Suprapubic skin (tissue), 4 donors: Measurements from ENCODE around the gene TUBA4A. TPM values are rescaled to one million over a fixed set of nuclear protein-coding genes. Genes with fewer than 3 reads are reported as not detected.

Experiments used
- DNase-seq, 2 donors: peaks; one replicate each; pipeline ENCODE4 v3.0.0-alpha.2; 2019; ENCODE audit warnings: low spot score in 2 of 2
- H3K27ac ChIP-seq: fragments of 200-600 bp; sonication (generic); one replicate; pipeline ENCODE4 v1.5.1; 2019
- H3K27me3 ChIP-seq: fragments of 200-600 bp; sonication (generic); one replicate; pipeline ENCODE4 v1.5.1; 2019
- H3K36me3 ChIP-seq: fragments of 200-600 bp; sonication (generic); one replicate; pipeline ENCODE4 v1.5.1; 2019
- H3K4me1 ChIP-seq: fragments of 200-600 bp; sonication (generic); one replicate; pipeline ENCODE4 v1.5.1; 2019
- H3K4me3 ChIP-seq: fragments of 200-600 bp; sonication (generic); one replicate; pipeline ENCODE4 v1.5.1; 2019; ENCODE audit warnings: mild to moderate bottlenecking
- H3K9me3 ChIP-seq: fragments of 200-600 bp; sonication (generic); one replicate; pipeline ENCODE4 v1.5.1; 2019
- CTCF ChIP-seq, 2 donors: fragments of 200-600 bp in 1 of 2; fragments of 450-650 bp in 1 of 2; sonication (generic) in 1 of 2; IDR thresholded peaks; one replicate each; pipeline ENCODE4 v1.5.1; 2016 to 2019; ENCODE audit warnings: antibody characterized with exemption in 2 of 2, mild to moderate bottlenecking in 1 of 2, moderate library complexity in 1 of 2
- EP300 ChIP-seq: sonication (generic); formaldehyde crosslinking; IDR thresholded peaks from one replicate; pipeline ENCODE4 v1.6.1; 2017; ENCODE audit warnings: antibody characterized with exemption
- POLR2A ChIP-seq, 2 donors: fragments of 450-650 bp; IDR thresholded peaks; one replicate each; pipeline ENCODE4 v1.6.1; 2017; ENCODE audit warnings: antibody characterized with exemption in 2 of 2, mild to moderate bottlenecking in 2 of 2, moderate library complexity in 2 of 2
- POLR2AphosphoS5 ChIP-seq, 3 donors: sonication (generic); formaldehyde crosslinking; IDR thresholded peaks; one replicate each; pipeline ENCODE4 v1.6.1; 2017; ENCODE audit warnings: antibody characterized with exemption in 3 of 3
- WGBS: methylation state at CpG from one replicate; pipeline ENCODE4 v1.1.5; 2018; 5-methylcytosine and 5-hydroxymethylcytosine counted together
- total RNA-seq, 4 donors: library from RNA; depleted of rRNA; stranded (reverse); fragments of >200 nt; gene quantifications; one replicate each; pipeline ENCODE4 v1.1.0, GENCODE V29; 2016

Gene TUBA4A
- total RNA-seq, 4 donors from 2014 or later, result 194 to 530 (median 394) TPM

DNA sequence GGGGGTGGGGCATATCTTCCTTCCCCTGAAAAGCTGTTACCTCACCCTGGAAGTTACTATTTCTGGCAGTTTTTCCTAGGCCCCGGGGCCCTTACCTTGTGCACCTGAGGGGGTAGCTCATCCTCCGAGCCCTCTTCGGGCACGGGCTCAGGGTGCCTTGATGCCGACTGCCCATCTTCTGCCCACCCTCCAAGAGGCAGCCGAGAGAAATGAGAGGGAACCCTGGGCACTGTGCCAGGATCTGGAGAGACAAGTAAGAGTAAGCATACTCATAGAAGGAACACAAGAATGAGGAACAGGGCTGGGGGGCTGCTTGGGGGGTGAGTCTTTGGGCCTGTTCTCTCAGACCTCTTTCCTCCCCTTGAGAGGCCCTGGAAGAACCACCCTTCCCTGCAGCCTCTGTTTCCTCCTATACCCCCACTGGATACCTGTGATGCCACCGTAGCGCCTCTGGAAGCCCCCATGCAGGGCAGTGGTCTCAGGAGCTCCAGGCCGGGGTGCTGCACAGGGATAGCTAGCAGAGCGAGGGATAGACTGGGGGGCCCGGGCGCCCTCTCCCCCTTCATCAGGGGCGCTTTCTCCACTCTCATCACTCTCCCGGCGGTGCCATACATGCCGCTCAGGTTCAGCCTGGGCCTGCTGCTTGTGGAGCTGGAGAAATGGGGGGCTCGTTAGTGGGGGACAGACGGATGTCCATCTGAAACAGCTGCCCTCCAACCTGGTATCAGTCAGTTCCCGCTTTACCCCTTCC is 32.9 kb downstream of the TUBA4A start:
- H3K36me3 ChIP-seq, result peaks cover 66% of the 10 kb centered on the region
- DNase-seq, result peak in 1 of 2 donors; percentile 72
- no peaks in the 10 kb centered on the region for H3K9me3 ChIP-seq
- no peaks in the 10 kb centered on the region for H3K27me3 ChIP-seq
- TF ChIP-seq EP300 (no peak), POLR2A (IDR thresholded peaks at IDR 0.05) (no peak), POLR2AphosphoS5 (IDR thresholded peaks at IDR 0.05) (no peak), CTCF (IDR thresholded peaks at IDR 0.05) (no peak)
- H3K4me3 ChIP-seq, result no peak overlapping the region
- peaks cover 35% of the 10 kb centered on the region for H3K4me1 ChIP-seq
- no peak overlapping the region for H3K27ac ChIP-seq
- 89% methylated on average over 16 of the region's 19 CpGs for WGBS

DNA sequence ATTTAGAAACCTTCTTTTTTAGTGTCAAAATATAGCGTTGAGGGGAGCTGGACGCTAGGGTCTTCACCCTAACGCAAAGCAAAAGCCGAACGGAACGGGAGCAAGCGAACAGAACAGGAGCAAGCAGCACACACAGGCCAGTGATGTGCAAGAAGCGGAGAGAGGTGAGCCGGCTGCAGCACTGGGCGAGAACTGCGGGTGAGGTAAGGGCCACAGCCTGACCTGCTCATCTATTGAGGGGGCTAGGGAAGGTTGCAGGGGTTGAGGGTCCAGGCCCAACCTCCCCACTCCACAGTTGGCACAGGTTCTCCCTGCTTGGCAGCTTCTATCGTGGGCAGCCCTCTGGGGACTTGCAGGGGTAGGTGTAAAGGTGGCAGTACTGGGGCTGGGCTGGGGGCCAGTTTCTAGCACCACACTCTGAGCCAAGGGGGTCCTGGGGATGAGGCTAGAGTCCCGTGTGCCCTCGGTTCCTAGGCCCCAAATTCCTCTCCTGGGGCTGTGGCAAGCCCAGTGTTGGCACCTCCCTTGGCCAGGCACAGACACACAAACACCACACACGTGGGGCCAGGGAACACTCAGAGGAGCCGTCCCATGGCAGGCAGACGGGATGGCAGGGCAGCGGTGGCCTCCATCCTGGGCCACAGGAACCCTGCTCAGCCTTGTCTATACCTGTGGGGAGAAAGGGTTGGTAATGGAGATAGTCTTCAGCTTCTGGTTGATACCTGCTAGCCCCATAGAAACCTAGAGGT is 33.8 kb downstream of the TUBA4A start:
- TF ChIP-seq EP300 (no peak), POLR2AphosphoS5 (IDR thresholded peaks at IDR 0.05) (no peak), POLR2A (IDR thresholded peaks at IDR 0.05) (no peak), CTCF (IDR thresholded peaks at IDR 0.05) (no peak)
- Histone ChIP-seq H3K36me3 (peaks cover 65% of the 10 kb centered on the region), H3K4me1 (peaks cover 35% of the 10 kb centered on the region), H3K9me3 (no peaks in the 10 kb centered on the region), H3K27ac (no peak overlapping the region), H3K27me3 (no peaks in the 10 kb centered on the region), H3K4me3 (no peak overlapping the region)
- 90% methylated on average over 17 of the region's 18 CpGs for WGBS
- no peak for DNase-seq

- Histone ChIP-seq H3K4me3 (peak within 1 kb of the TSS; percentile 68), H3K36me3 (peaks cover 64% of the 10 kb centered on the region), H3K27ac (peak within 1 kb of the TSS; percentile 88), H3K4me1 (peaks cover 35% of the 10 kb centered on the region), H3K27me3 (no peaks in the 10 kb centered on the region), H3K9me3 (no peaks in the 10 kb centered on the region)
- DNase-seq, result peak; percentile 98
- 21% methylated on average over 15 of the region's 71 CpGs for WGBS
- TF ChIP-seq EP300 (no peak), CTCF (IDR thresholded peaks at IDR 0.05) (no peak), POLR2A (IDR thresholded peaks at IDR 0.05) (no peak), POLR2AphosphoS5 (IDR thresholded peaks at IDR 0.05) (peak in 1 of 3 donors; percentile 28)
These were observed 34.7 kb downstream of the TUBA4A start, which contains the start of gene ABCB6 for GRCh38 chr2:219218732-219219701. TSS of gene ABCB6 (minus strand) at chr2:219218958. CDS start at chr2:219218673, 285 bp downstream.

DNA sequence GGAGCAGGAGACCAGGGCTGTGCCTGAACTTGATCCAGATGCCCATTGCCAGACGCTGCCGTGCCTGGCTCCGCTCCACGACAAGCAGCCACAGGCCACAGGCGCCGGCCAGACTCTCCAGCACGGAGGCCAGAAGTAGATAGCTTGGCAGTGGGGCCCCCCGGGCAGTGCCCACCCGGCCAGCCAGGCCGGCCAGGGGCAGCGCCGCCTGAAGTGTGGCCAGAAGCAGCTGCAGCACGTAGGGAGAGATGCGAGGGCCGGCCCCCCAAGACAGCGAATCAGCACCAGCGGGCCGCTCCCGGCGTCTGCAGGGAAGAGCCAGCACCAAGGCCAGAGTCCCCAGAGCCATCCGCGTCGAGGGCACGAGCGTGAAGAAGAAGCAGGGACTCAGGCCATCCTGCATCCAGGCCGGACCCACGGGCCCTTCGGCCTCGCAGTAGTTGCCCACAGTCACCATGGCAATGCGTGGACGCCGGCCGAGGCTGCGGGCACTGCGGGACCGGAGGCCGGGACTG is 35.4 kb downstream of the TUBA4A start:
- peaks cover 35% of the 10 kb centered on the region for H3K4me1 ChIP-seq
- peaks cover 63% of the 10 kb centered on the region for H3K36me3 ChIP-seq
- 0% methylated on average over 12 of the region's 37 CpGs for WGBS

More for the DNA sequence above, 35.4 kb downstream of the TUBA4A start:
- DNase-seq, result peak; percentile 82 to 86
- Histone ChIP-seq H3K27ac (peak overlapping the region; percentile 88), H3K27me3 (no peaks in the 10 kb centered on the region), H3K9me3 (no peaks in the 10 kb centered on the region), H3K4me3 (peak overlapping the region; percentile 68)
- TF ChIP-seq POLR2AphosphoS5 (IDR thresholded peaks at IDR 0.05), result no peak
- no peak for TF ChIP-seq CTCF (IDR thresholded peaks at IDR 0.05)
- TF ChIP-seq EP300, result no peak
- TF ChIP-seq POLR2A (IDR thresholded peaks at IDR 0.05), result no peak
